HEK293 (cell line): ENCODE measurements around the gene FOSL1.

ENCODE experiments used
- CTCF ChIP-seq: fragments of 450-650 bp; formaldehyde crosslinking; IDR thresholded peaks from 2 replicates; pipeline ENCODE4 v1.5.1; 2016; ENCODE audit warnings: missing biosample characterization, missing genetic modification characterization
- PRDM4 ChIP-seq: fragments of 450-650 bp; formaldehyde crosslinking; IDR thresholded peaks from 2 replicates; pipeline ENCODE4 v1.5.1; 2017; ENCODE audit warnings: missing biosample characterization, missing genetic modification characterization
- REPIN1 ChIP-seq: fragments of 450-650 bp; formaldehyde crosslinking; IDR thresholded peaks from 2 replicates; pipeline ENCODE4 v1.5.1; 2017; ENCODE audit warnings: missing biosample characterization, missing genetic modification characterization, low read depth
- REST ChIP-seq: fragments of 450-650 bp; formaldehyde crosslinking; IDR thresholded peaks from 2 replicates; pipeline ENCODE4 v1.5.1; 2016; ENCODE audit warnings: missing biosample characterization, missing genetic modification characterization
- ZNF133 ChIP-seq: fragments of 450-650 bp; formaldehyde crosslinking; IDR thresholded peaks from 2 replicates; pipeline ENCODE4 v1.5.1; 2016; ENCODE audit warnings: missing biosample characterization, missing genetic modification characterization
- ZNF2 ChIP-seq: fragments of 450-650 bp; formaldehyde crosslinking; IDR thresholded peaks from 2 replicates; pipeline ENCODE4 v1.5.1; 2016; ENCODE audit warnings: missing biosample characterization, missing genetic modification characterization
- ZNF223 ChIP-seq: fragments of 450-650 bp; formaldehyde crosslinking; IDR thresholded peaks from 2 replicates; pipeline ENCODE4 v1.5.1; 2016; ENCODE audit warnings: missing biosample characterization, missing genetic modification characterization
- ZNF274 ChIP-seq, 2 experiments: fragments of 200-500 bp in 1 of 2; fragments of 450-650 bp in 1 of 2; sonication (Bioruptor generic) in 1 of 2; formaldehyde crosslinking in 1 of 2; IDR thresholded peaks; 2 replicates each; pipeline versions ENCODE4 v1.5.1 to v1.6.1; 2014 to 2016; ENCODE audit warnings: borderline replicate concordance in 1 of 2, inconsistent platforms in 1 of 2, low read length in 1 of 2, missing biosample characterization in 1 of 2, missing genetic modification characterization in 1 of 2
- ZNF549 ChIP-seq: fragments of 450-650 bp; IDR thresholded peaks from 2 replicates; pipeline ENCODE4 v1.5.1; 2018; ENCODE audit warnings: missing biosample characterization, missing genetic modification characterization, mild to moderate bottlenecking, inconsistent platforms, moderate library complexity
- ZNF629 ChIP-seq: fragments of 450-650 bp; formaldehyde crosslinking; IDR thresholded peaks from 2 replicates; pipeline ENCODE4 v1.5.1; 2017; ENCODE audit warnings: missing biosample characterization, missing genetic modification characterization

- TF ChIP-seq ZNF274 (IDR thresholded peaks at IDR 0.05; ENCODE audit: low read length) (no peak), ZNF274 (tag by site-specific recombination; IDR thresholded peaks at IDR 0.05; ENCODE audit: borderline replicate concordance) (no peak), ZNF629 (tag by site-specific recombination) (no peak), REST (tag by site-specific recombination) (no peak), CTCF (no peak), ZNF2 (tag by site-specific recombination) (no peak), ZNF223 (tag by site-specific recombination) (no peak), PRDM4 (tag by site-specific recombination) (no peak), REPIN1 (tag by site-specific recombination) (no peak), ZNF133 (tag by site-specific recombination) (no peak), ZNF549 (tag by site-specific recombination) (no peak)
These were observed 33.8 kb upstream of the FOSL1 start for GRCh38 chr11:65934014-65934413.
